ENCODE measurements around the gene PIGO.

Gene PIGO

GRCh38 chr9:35060548-35061207 is 35.7 kb downstream of the PIGO start:
- H3K79me2 ChIP-seq (ENCODE audit: low read length) = peaks cover 88% of the 10 kb centered on the region
- H3K27ac ChIP-seq (ENCODE audit: low read length) = no peak overlapping the region
- no peak overlapping the region for H3K4me2 ChIP-seq (ENCODE audit: low read depth, low read length)
- no peaks in the 10 kb centered on the region for H3K9me3 ChIP-seq (replicated peaks; ENCODE audit: insufficient read depth, low read length)
- peaks cover 32% of the 10 kb centered on the region for H3F3A ChIP-seq (ENCODE audit: insufficient read depth, low read length)
- no peak for TF ChIP-seq CTCF (IDR thresholded peaks at IDR 0.05; ENCODE audit: low read length)
- TF ChIP-seq EZH2phosphoT487 (IDR thresholded peaks at IDR 0.05; ENCODE audit: low read length) = no peak
- no peak for TF ChIP-seq EZH2 (optimal IDR thresholded peaks at IDR 0.05; ENCODE audit: low read depth, low read length)
- H3K4me3 ChIP-seq (ENCODE audit: low read length) = no peak overlapping the region
- H3K27me3 ChIP-seq (replicated peaks; ENCODE audit: insufficient read depth, low read length) = no peaks in the 10 kb centered on the region
- H3K4me1 ChIP-seq (ENCODE audit: low read length) = no peaks in the 10 kb centered on the region
- peaks cover 83% of the 10 kb centered on the region for H3K36me3 ChIP-seq (replicated peaks; ENCODE audit: insufficient read depth, low read length)
- no peak overlapping the region for H3K9ac ChIP-seq (ENCODE audit: low read length)
- H2AFZ ChIP-seq (ENCODE audit: low read length) = no peak overlapping the region
- peaks cover 23% of the 10 kb centered on the region for H4K20me1 ChIP-seq (ENCODE audit: insufficient read depth, low read length)
- DNase-seq = no peak
- H3K9me2 ChIP-seq (replicated peaks; ENCODE audit: insufficient read depth, low read length) = no peaks in the 10 kb centered on the region

GRCh38 chr9:35059438-35059837 is 37.0 kb downstream of the PIGO start:
- Histone ChIP-seq H3K9me3 (replicated peaks; ENCODE audit: insufficient read depth, low read length) (no peaks in the 10 kb centered on the region), H3K9me2 (replicated peaks; ENCODE audit: insufficient read depth, low read length) (no peaks in the 10 kb centered on the region), H2AFZ (ENCODE audit: low read length) (no peak overlapping the region), H3K27me3 (replicated peaks; ENCODE audit: insufficient read depth, low read length) (no peaks in the 10 kb centered on the region), H3K4me2 (ENCODE audit: low read depth, low read length) (no peak overlapping the region), H3K27ac (ENCODE audit: low read length) (no peak overlapping the region), H3K4me1 (ENCODE audit: low read length) (no peaks in the 10 kb centered on the region), H3F3A (ENCODE audit: insufficient read depth, low read length) (peaks cover 38% of the 10 kb centered on the region), H3K79me2 (ENCODE audit: low read length) (peaks cover 76% of the 10 kb centered on the region), H3K9ac (ENCODE audit: low read length) (no peak overlapping the region), H4K20me1 (ENCODE audit: insufficient read depth, low read length) (peaks cover 17% of the 10 kb centered on the region; the same call in 1 of the 2 replicates), H3K4me3 (ENCODE audit: low read length) (no peak overlapping the region), H3K36me3 (replicated peaks; ENCODE audit: insufficient read depth, low read length) (peaks cover 73% of the 10 kb centered on the region)
- no peak for DNase-seq
- TF ChIP-seq EZH2 (optimal IDR thresholded peaks at IDR 0.05; ENCODE audit: low read depth, low read length) = no peak
- no peak for TF ChIP-seq CTCF (IDR thresholded peaks at IDR 0.05; ENCODE audit: low read length)

- H3K27me3 ChIP-seq (replicated peaks; ENCODE audit: insufficient read depth, low read length) = no peaks in the 10 kb centered on the region
- H3K79me2 ChIP-seq (ENCODE audit: low read length) = peaks cover 58% of the 10 kb centered on the region
- H3K36me3 ChIP-seq (replicated peaks; ENCODE audit: insufficient read depth, low read length) = peaks cover 51% of the 10 kb centered on the region
- no peak overlapping the region for H2AFZ ChIP-seq (ENCODE audit: low read length)
- TF ChIP-seq EZH2 (optimal IDR thresholded peaks at IDR 0.05; ENCODE audit: low read depth, low read length) (no peak), EZH2phosphoT487 (IDR thresholded peaks at IDR 0.05; ENCODE audit: low read length) (no peak), CTCF (IDR thresholded peaks at IDR 0.05; ENCODE audit: low read length) (no peak)
- H3K9me2 ChIP-seq (replicated peaks; ENCODE audit: insufficient read depth, low read length) = no peaks in the 10 kb centered on the region
- H3K27ac ChIP-seq (ENCODE audit: low read length) = no peak overlapping the region
- DNase-seq = no peak
- peaks cover 8% of the 10 kb centered on the region; the same call in 1 of the 2 replicates for H4K20me1 ChIP-seq (ENCODE audit: insufficient read depth, low read length)
- H3K9ac ChIP-seq (ENCODE audit: low read length) = no peak overlapping the region
- H3K9me3 ChIP-seq (replicated peaks; ENCODE audit: insufficient read depth, low read length) = no peaks in the 10 kb centered on the region
- H3K4me3 ChIP-seq (ENCODE audit: low read length) = no peak overlapping the region
- H3K4me2 ChIP-seq (ENCODE audit: low read depth, low read length) = no peak overlapping the region
- peaks cover 32% of the 10 kb centered on the region for H3F3A ChIP-seq (ENCODE audit: insufficient read depth, low read length)
- H3K4me1 ChIP-seq (ENCODE audit: low read length) = no peaks in the 10 kb centered on the region
Observed at GRCh38 chr9:35057271-35057620, 39.1 kb downstream of the PIGO start.

Measured in MM.1S (cell line).